ENCODE measurements around the gene HSPA13. TPM values are rescaled to one million over a fixed set of nuclear protein-coding genes. Genes with fewer than 3 reads are reported as not detected.
"Not testable (repeated sequence)": the region's sequence is repeated elsewhere in the genome, so short reads cannot be mapped to it uniquely, and the experiment has no call there.

HSPA13 gene
- total and polyA plus RNA-seq, 2 experiments from 2014 or later = 17.7 to 39.0 TPM

GRCh38 chr21:14353726-14354125 lies 29.2 kb downstream of the HSPA13 start:
- Histone ChIP-seq H3K4me2 (no peak overlapping the region), H3K79me2 (replicated peaks; ENCODE audit: insufficient read depth) (no peaks in the 10 kb centered on the region), H3K36me3 (ENCODE audit: insufficient read depth) (no peaks in the 10 kb centered on the region), H4K20me1 (replicated peaks; ENCODE audit: insufficient read depth) (no peaks in the 10 kb centered on the region), H2AFZ (no peak overlapping the region), H3K9me2 (ENCODE audit: insufficient read depth) (no peaks in the 10 kb centered on the region), H3K27ac (ENCODE audit: low read depth) (no peak overlapping the region), H3K27me3 (ENCODE audit: insufficient read depth) (no peaks in the 10 kb centered on the region), H3F3A (replicated peaks; ENCODE audit: low read depth) (no peaks in the 10 kb centered on the region), H3K4me1 (ENCODE audit: insufficient read depth) (no peaks in the 10 kb centered on the region), H3K4me3 (no peak overlapping the region)
- Mint-ChIP-seq H3K36me3 (ENCODE audit: low read depth) (no peaks in the 10 kb centered on the region), H3K27ac (no peak overlapping the region), H3K9me3 (no peaks in the 10 kb centered on the region), H3K4me3 (no peak overlapping the region), H3K4me1 (no peaks in the 10 kb centered on the region), H3K27me3 (ENCODE audit: insufficient read depth, low read depth, poor library complexity) (no peaks in the 10 kb centered on the region)
- ATAC-seq (no peak), DNase-seq (ENCODE audit: low spot score) (peak; percentile 8)
- TF ChIP-seq JUNB (IDR thresholded peaks at IDR 0.05; ENCODE audit: unreplicated experiment) (no peak), STAT1 (IDR thresholded peaks at IDR 0.05; ENCODE audit: unreplicated experiment) (no peak), POLR2AphosphoS5 (IDR thresholded peaks at IDR 0.05; ENCODE audit: low read depth) (no peak), CTCF (conservative IDR thresholded peaks at IDR 0.05; ENCODE audit: low read depth in 2 of 2) (no peak), CREB1 (CRISPR knock-in tag; IDR thresholded peaks at IDR 0.05; ENCODE audit: low read depth) (no peak), EZH2phosphoT487 (IDR thresholded peaks at IDR 0.05; ENCODE audit: unreplicated experiment) (no peak)
- TF ChIP-seq, protein P1, sequence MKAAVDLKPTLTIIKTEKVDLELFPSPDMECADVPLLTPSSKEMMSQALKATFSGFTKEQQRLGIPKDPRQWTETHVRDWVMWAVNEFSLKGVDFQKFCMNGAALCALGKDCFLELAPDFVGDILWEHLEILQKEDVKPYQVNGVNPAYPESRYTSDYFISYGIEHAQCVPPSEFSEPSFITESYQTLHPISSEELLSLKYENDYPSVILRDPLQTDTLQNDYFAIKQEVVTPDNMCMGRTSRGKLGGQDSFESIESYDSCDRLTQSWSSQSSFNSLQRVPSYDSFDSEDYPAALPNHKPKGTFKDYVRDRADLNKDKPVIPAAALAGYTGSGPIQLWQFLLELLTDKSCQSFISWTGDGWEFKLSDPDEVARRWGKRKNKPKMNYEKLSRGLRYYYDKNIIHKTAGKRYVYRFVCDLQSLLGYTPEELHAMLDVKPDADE (IDR thresholded peaks at IDR 0.05) = no peak

GRCh38 chr21:14353231-14353630 lies 29.7 kb downstream of the HSPA13 start:
- ATAC-seq = no peak
- Histone ChIP-seq H2AFZ (no peak overlapping the region), H3K27me3 (ENCODE audit: insufficient read depth) (no peaks in the 10 kb centered on the region), H3K36me3 (ENCODE audit: insufficient read depth) (no peaks in the 10 kb centered on the region), H3F3A (replicated peaks; ENCODE audit: low read depth) (no peaks in the 10 kb centered on the region), H3K4me2 (no peak overlapping the region), H3K79me2 (replicated peaks; ENCODE audit: insufficient read depth) (no peaks in the 10 kb centered on the region), H3K9me2 (ENCODE audit: insufficient read depth) (no peaks in the 10 kb centered on the region), H3K4me3 (no peak overlapping the region), H3K27ac (ENCODE audit: low read depth) (no peak overlapping the region), H3K4me1 (ENCODE audit: insufficient read depth) (no peaks in the 10 kb centered on the region), H4K20me1 (replicated peaks; ENCODE audit: insufficient read depth) (no peaks in the 10 kb centered on the region)
- Mint-ChIP-seq H3K9me3 (no peaks in the 10 kb centered on the region), H3K4me1 (no peaks in the 10 kb centered on the region), H3K27me3 (ENCODE audit: insufficient read depth, low read depth, poor library complexity) (no peaks in the 10 kb centered on the region), H3K4me3 (no peak overlapping the region), H3K27ac (no peak overlapping the region), H3K36me3 (ENCODE audit: low read depth) (no peaks in the 10 kb centered on the region)
- TF ChIP-seq CTCF (conservative IDR thresholded peaks at IDR 0.05; ENCODE audit: low read depth in 2 of 2) (no peak), CREB1 (CRISPR knock-in tag; IDR thresholded peaks at IDR 0.05; ENCODE audit: low read depth) (no peak)
- no peak for DNase-seq (ENCODE audit: low spot score)

DNA sequence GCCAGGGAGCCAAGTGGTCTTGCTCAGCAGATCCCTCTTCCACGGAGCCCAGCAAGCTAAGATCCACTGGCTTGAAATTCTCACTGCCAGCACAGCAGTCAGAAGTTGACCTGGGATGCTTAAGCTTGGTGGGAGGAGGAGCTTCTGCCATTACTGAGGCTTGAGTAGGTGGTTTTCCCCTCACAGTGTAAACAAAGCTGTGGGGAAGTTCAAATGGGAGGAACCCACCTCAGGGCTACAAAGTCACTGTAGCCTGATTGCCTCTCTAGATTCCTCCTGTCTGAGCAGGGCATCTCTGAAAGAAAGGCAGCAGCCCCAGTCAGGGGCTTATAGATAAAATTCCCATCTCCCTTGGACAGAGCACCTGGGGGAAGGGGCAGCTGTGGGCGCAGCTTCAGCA lies 55.6 kb downstream of the HSPA13 start:
- H2AFZ ChIP-seq; H3K4me1 ChIP-seq (ENCODE audit: insufficient read depth); ATAC-seq; H3K4me1 Mint-ChIP-seq; DNase-seq (ENCODE audit: low spot score); H3K4me3 ChIP-seq; H3K36me3 ChIP-seq (ENCODE audit: insufficient read depth); H3K4me3 Mint-ChIP-seq; H3K36me3 Mint-ChIP-seq (ENCODE audit: low read depth); H3K9me3 Mint-ChIP-seq; H3K27ac Mint-ChIP-seq; H3F3A ChIP-seq (replicated peaks; ENCODE audit: low read depth); H3K27me3 ChIP-seq (ENCODE audit: insufficient read depth); H3K27ac ChIP-seq (ENCODE audit: low read depth); H3K79me2 ChIP-seq (replicated peaks; ENCODE audit: insufficient read depth); H3K9me2 ChIP-seq (ENCODE audit: insufficient read depth); H3K4me2 ChIP-seq; H4K20me1 ChIP-seq (replicated peaks; ENCODE audit: insufficient read depth); H3K27me3 Mint-ChIP-seq (ENCODE audit: insufficient read depth, low read depth, poor library complexity): not testable (repeated sequence)
